ENCODE data around the gene ADCYAP1. TPM values are rescaled to one million over a fixed set of nuclear protein-coding genes. Genes with fewer than 3 reads are reported as not detected.

The ADCYAP1 gene
- total RNA-seq, 4 donors from 2014 or later, result 1.2 to 4.0 (median 2.0) TPM

GRCh38 chr18:933082-933481 lies 28.4 kb downstream of the ADCYAP1 start:
- intact Hi-C loops (cut with DNase I), result no loop called here
- Histone ChIP-seq H3K36me3 (no peaks in the 10 kb centered on the region), H3K4me1 (no peaks in the 10 kb centered on the region), H3K4me3 (no peak overlapping the region), H3K9me3 (no peaks in the 10 kb centered on the region), H3K27ac (replicated peaks in 1 of 4) (no peak overlapping the region), H3K27me3 (peaks cover 0 to 12% (median 0%) of the 10 kb centered on the region in 4 donors)
- DNase-seq (ENCODE audit: extremely low spot score), result no peak
- no peak for TF ChIP-seq EP300 (IDR thresholded peaks at IDR 0.05)
- no peak for TF ChIP-seq CTCF (IDR thresholded peaks at IDR 0.05)
- TF ChIP-seq POLR2AphosphoS5 (IDR thresholded peaks at IDR 0.05), result no peak
- no peak for TF ChIP-seq POLR2A (IDR thresholded peaks at IDR 0.05; ENCODE audit: low read depth)
- 43% methylated on average over 2 of the region's 2 CpGs for WGBS

GRCh38 chr18:934518-935133 lies 30.0 kb downstream of the ADCYAP1 start:
- no peak overlapping the region for H3K27ac ChIP-seq (replicated peaks in 1 of 4)
- 52% methylated on average over 8 of the region's 8 CpGs for WGBS
- H3K27me3 ChIP-seq, result peaks cover 0 to 12% (median 0%) of the 10 kb centered on the region in 4 donors
- no peak overlapping the region for H3K4me3 ChIP-seq
- no peak for TF ChIP-seq EP300 (IDR thresholded peaks at IDR 0.05)
- TF ChIP-seq POLR2AphosphoS5 (IDR thresholded peaks at IDR 0.05), result no peak
- no peak for TF ChIP-seq POLR2A (IDR thresholded peaks at IDR 0.05; ENCODE audit: low read depth)
- no peak for TF ChIP-seq CTCF (IDR thresholded peaks at IDR 0.05)
- intact Hi-C loops (cut with DNase I), result no loop called here
- H3K36me3 ChIP-seq, result no peaks in the 10 kb centered on the region
- DNase-seq (ENCODE audit: extremely low spot score), result peak; percentile 37
- H3K9me3 ChIP-seq, result no peaks in the 10 kb centered on the region
- H3K4me1 ChIP-seq, result no peaks in the 10 kb centered on the region

- peak; percentile 91 for DNase-seq (ENCODE audit: extremely low spot score)
- WGBS, result 50% methylated on average over 6 of the region's 6 CpGs
- no peak overlapping the region for H3K27ac ChIP-seq (replicated peaks in 1 of 4)
- no peaks in the 10 kb centered on the region for H3K9me3 ChIP-seq
- H3K36me3 ChIP-seq, result no peaks in the 10 kb centered on the region
- no peak for TF ChIP-seq POLR2A (IDR thresholded peaks at IDR 0.05; ENCODE audit: low read depth)
- no peak for TF ChIP-seq EP300 (IDR thresholded peaks at IDR 0.05)
- TF ChIP-seq POLR2AphosphoS5 (IDR thresholded peaks at IDR 0.05), result no peak
- no peak for TF ChIP-seq CTCF (IDR thresholded peaks at IDR 0.05)
- H3K27me3 ChIP-seq, result peaks cover 0 to 8% (median 0%) of the 10 kb centered on the region in 4 donors
- intact Hi-C loops (cut with DNase I), result no loop called here
- no peak overlapping the region for H3K4me3 ChIP-seq
- H3K4me1 ChIP-seq, result no peaks in the 10 kb centered on the region
Measured at GRCh38 chr18:936941-937340, 32.3 kb downstream of the ADCYAP1 start.

GRCh38 chr18:939166-939565 lies 34.5 kb downstream of the ADCYAP1 start:
- H3K27me3 ChIP-seq, result no peaks in the 10 kb centered on the region
- intact Hi-C loops (cut with DNase I), result no loop called here
- WGBS, result 53% methylated on average over 4 of the region's 4 CpGs
- H3K4me1 ChIP-seq, result no peaks in the 10 kb centered on the region
- no peaks in the 10 kb centered on the region for H3K9me3 ChIP-seq
- no peak overlapping the region for H3K4me3 ChIP-seq
- no peaks in the 10 kb centered on the region for H3K36me3 ChIP-seq
- no peak for TF ChIP-seq CTCF (IDR thresholded peaks at IDR 0.05)
- no peak for TF ChIP-seq POLR2A (IDR thresholded peaks at IDR 0.05; ENCODE audit: low read depth)
- no peak for TF ChIP-seq POLR2AphosphoS5 (IDR thresholded peaks at IDR 0.05)
- no peak for TF ChIP-seq EP300 (IDR thresholded peaks at IDR 0.05)
- no peak for DNase-seq (ENCODE audit: extremely low spot score)
- no peak overlapping the region for H3K27ac ChIP-seq (replicated peaks in 1 of 4)

GRCh38 chr18:939958-940357 lies 35.3 kb downstream of the ADCYAP1 start:
- intact Hi-C loops (cut with DNase I), result no loop called here
- DNase-seq (ENCODE audit: extremely low spot score), result peak; percentile 42
- WGBS, result 85% methylated on average over 4 of the region's 4 CpGs
- TF ChIP-seq POLR2AphosphoS5 (IDR thresholded peaks at IDR 0.05) (no peak), EP300 (IDR thresholded peaks at IDR 0.05) (no peak)
- Histone ChIP-seq H3K4me3 (no peak overlapping the region), H3K36me3 (no peaks in the 10 kb centered on the region), H3K27ac (replicated peaks in 1 of 4) (no peak overlapping the region), H3K9me3 (no peaks in the 10 kb centered on the region), H3K27me3 (no peaks in the 10 kb centered on the region), H3K4me1 (no peaks in the 10 kb centered on the region)

All from esophagus muscularis mucosa (tissue), 4 donors.